NT2/D1 (cell line): ENCODE measurements around the gene MBNL2.

Source experiments
- YY1 ChIP-seq: IDR thresholded peaks from 2 replicates; pipeline ENCODE4 v1.6.1; 2011; ENCODE audit not compliant: insufficient read length, insufficient read depth
- ZNF274 ChIP-seq: IDR thresholded peaks from 2 replicates; pipeline ENCODE4 v1.6.1; 2011; ENCODE audit warnings: mild to moderate bottlenecking, low read depth, low read length

DNA sequence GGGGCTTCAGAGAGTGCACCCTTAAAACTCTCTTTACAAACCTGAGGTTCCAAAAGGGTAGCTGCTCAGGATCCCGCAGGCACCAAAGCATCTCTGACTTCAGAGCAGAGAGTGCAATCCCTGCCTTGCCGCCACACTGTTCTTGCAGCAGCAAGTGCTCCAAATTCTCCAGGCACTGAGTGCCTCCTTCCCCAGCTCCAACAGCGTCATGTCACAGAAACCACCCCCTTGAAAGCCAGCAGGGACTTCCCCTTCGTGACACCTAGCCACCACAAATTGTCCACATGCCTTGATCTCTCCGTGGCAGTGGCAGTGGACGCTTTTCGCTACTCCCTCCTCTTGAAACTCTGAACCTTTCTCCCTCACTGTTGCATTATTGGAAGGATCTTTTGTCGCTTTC, 39.9 kb downstream of the MBNL2 start:
- TF ChIP-seq ZNF274 (no peak), YY1 (no peak)
